Endometrium (tissue), 2 donors: ENCODE measurements around the gene ETS2.

Experiments
- FAIRE-seq: peaks from 2 replicates; lab custom pipeline; 2012; peaks lifted over from hg19 to GRCh38; lab: Jason Lieb, UNC
- donor health status: control.
- donor health status: control.

The ETS2 gene

GRCh38 chr21:38802050-38803026, 3.4 kb upstream of the ETS2 start:
- no peak for FAIRE-seq

- FAIRE-seq, result no peak
Observed at GRCh38 chr21:38803075-38803660, 2.6 kb upstream of the ETS2 start.

GRCh38 chr21:38804030-38804788, 1.5 kb upstream of the ETS2 start:
- no peak for FAIRE-seq

- no peak for FAIRE-seq
Observed at GRCh38 chr21:38804789-38805327, 871 bp upstream of the ETS2 start.

DNA sequence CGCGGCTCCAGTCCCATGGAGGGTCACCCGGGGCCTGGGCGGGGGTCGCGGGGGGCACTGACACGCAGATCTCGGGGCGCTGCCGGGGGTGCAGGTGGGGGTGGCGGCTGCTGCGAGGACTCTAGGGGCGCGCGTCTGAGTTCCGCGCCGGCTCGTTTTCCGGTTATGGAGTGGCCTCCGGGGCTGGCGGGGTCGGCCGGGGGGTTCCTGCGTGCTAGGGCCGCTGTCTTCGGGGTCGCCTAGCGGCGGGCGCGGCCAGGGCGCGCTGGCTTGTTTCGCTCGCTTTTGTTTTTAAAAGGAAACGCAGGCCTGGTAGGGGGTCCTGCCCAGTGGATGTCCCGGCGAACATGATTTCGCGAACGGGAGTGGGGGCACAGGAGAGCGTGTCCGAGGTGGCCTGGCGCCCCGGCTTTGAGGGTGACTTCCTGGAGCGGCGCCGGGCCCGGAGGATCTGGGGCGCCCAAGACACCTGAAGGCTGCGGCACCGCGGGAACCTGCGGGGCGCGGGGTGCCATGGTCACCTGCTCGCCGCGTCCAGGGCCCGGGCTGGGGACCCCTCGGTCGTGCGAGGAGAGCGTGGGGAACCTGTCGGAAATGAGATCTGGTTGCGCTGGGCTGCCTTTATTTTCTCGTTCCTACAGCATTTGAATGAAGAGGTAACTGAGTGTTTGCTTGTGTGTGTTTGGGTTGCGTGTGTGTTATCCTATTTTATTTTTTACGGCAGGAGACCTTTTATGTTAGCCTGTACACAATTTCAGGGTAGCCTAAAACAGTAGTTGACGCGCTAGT, 618 bp downstream of the ETS2 start:
- no peak for FAIRE-seq

DNA sequence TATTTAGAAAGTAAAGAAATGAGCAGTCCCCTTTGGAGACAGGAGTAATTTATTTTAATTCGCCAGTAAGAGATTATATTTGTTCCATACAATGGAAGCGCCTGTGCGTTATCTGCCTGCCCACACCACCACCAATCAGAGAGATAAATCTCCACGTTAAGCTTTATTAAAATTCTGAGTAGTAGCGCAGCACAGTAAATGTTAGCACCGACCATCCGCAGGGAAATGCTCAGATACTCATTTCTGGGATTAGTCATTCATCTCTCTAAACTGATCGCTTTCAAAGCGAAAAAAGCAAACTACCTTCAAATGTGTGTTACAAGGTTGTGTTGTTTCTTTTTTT, 1.2 kb downstream of the ETS2 start:
- no peak for FAIRE-seq

DNA sequence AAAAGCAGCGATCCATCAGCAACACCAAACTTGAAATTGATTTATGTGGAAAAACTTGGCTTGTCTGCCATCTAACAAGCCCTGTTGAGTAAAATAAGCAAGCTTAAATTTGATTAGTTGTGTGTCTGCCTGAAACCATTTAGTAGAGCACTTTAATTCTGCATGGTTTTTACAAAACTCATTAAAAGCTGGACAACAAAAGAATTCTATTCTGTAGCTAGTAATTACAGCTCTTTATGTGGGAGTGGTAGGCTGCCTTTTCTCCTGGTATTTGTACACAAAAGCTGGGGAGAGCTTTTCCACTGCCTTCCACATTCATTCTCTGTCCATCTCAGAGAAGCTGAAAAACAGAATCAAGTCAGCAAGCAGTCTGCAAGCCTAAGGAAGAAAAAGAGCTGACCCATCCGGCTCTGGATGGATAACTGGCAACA, 1.7 kb downstream of the ETS2 start:
- peak; percentile 80 for FAIRE-seq

GRCh38 chr21:38807986-38808385, 2.3 kb downstream of the ETS2 start:
- no peak for FAIRE-seq

GRCh38 chr21:38809198-38809878, 3.6 kb downstream of the ETS2 start:
- no peak for FAIRE-seq

- FAIRE-seq, result no peak
Observed at GRCh38 chr21:38810034-38810825, 4.5 kb downstream of the ETS2 start.

DNA sequence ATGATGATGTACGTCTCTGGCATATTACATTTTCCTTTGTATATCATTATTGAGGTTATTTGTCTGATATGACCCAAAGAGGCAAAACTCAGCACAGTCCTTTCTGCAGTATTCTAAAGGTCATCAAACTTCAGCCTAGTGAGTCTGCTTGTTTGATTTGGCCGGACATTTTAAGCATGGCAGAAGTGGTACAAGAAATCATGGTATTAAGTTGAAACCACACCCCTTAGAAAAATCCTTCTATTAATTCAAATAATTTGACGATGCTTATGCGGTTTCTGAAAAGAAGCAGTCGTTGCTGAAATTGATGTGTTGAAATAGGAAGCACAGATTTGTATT, 5.1 kb downstream of the ETS2 start:
- no peak for FAIRE-seq

DNA sequence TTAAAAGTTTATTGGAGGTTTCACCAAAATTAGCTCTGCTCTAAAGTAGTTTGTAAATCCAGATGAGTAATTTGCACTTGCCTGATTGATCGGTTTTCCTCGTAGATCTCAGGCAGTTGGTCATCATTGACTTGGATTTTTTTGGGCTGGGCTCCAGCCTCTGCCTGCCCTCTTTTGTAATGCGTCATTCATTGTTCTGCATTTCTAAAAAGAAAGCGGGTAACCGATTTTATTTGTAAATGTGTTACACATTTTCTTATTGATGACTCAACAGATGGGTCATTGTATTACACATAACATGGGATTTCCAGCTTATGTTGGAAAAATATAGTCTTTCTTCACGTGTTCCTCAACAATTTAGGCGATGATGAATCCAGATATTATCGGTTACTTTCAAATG, 5.5 kb downstream of the ETS2 start:
- no peak for FAIRE-seq

GRCh38 chr21:38813143-38813542, 7.4 kb downstream of the ETS2 start:
- no peak for FAIRE-seq

DNA sequence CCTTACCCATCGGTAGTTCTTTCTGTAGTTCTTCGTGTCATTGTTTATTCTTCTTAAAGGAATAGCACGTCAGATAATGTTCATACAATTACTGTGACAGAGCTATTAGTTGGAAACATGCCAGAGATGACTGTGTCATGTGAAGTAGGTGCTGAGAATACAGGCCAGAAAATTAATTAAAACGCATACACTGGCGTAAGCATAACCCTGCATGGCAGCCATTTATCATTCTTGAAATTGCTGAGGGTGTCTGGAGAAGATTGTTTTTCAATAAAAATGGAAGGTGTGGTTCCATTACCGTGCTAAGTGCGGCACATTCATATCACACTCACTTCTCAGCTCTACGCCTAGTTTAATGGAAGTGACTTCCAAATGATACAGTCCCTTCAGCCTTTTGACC, 7.8 kb downstream of the ETS2 start:
- no peak for FAIRE-seq

DNA sequence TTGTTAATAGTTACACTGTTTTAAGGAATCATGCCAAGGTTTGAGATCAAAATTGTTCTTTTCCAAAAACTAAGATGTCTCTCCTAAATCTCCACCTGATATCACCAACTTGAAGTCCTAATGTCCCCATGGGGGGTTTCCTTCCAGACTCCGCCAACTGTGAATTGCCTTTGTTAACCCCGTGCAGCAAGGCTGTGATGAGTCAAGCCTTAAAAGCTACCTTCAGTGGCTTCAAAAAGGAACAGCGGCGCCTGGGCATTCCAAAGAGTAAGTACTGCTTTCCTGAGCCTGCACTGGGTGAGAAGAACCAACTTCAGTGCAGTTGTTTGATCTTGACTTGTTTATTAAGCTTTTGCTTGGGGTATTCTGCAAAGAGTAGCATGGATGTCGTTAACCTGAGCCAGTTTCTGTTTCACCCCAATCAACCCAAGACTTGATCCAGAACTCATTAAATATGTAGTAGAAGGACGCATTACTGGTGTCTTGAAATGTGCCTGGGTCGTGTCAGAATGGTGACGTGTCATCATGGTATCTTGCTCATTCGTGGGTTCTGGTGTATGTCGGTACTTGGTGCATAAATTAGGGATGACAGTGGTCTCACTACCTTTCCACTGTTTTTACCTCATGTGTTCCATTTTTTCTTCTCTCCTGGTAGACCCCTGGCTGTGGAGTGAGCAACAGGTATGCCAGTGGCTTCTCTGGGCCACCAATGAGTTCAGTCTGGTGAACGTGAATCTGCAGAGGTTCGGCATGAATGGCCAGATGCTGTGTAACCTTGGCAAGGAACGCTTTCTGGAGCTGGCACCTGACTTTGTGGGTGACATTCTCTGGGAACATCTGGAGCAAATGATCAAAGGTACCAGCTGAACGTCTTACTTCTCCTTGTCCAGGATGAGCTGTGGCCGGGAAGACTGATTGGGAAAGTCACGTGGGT, 8.7 kb downstream of the ETS2 start:
- no peak for FAIRE-seq

- no peak for FAIRE-seq
Observed at GRCh38 chr21:38815060-38815405, 9.3 kb downstream of the ETS2 start.

DNA sequence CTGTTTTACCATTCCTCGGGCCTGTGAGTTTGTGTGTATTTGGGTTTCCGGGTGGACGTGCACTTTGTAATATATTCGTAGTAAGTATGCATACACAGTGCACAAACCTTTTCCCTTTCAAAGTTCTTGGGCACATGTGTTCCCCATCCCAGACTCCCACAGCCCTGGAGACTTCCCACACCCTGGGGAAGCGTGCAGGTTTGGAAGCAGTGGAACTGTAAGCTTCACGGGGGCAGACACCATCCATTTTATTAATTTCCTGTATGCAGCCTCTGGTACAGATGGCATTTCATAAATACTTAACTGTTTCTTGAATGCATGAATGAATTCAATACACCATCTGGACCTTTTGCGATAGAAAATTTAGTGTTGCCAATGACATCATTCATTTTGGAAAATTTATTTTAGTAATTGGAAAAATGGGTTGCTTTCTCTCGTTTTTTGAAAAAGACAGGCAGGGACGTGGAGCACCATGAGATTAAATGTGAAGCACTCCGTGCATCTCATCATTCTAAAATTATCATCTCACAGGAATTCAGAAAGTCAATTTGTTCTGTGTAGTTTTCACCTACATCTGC, 10.8 kb downstream of the ETS2 start:
- no peak for FAIRE-seq

- no peak for FAIRE-seq
Observed at GRCh38 chr21:38817371-38818324, 11.9 kb downstream of the ETS2 start.
